GM23248 (cell line): Measurements from ENCODE around the gene ARID5B.

Experiments
- EZH2 ChIP-seq: fragments of 200-600 bp; sonication (generic); IDR thresholded peaks from 2 replicates; pipeline ENCODE4 v1.6.1; 2018; ENCODE audit warnings: antibody characterized with exemption, mild to moderate bottlenecking; ENCODE audit not compliant: insufficient read depth, poor library complexity, severe bottlenecking
- EZH2phosphoT487 ChIP-seq: fragments of 200-600 bp; sonication (generic); IDR thresholded peaks from 2 replicates; pipeline ENCODE4 v1.6.1; 2018; ENCODE audit warnings: antibody characterized with exemption, moderate library complexity, mild to moderate bottlenecking, low read depth; ENCODE audit not compliant: insufficient read depth

DNA sequence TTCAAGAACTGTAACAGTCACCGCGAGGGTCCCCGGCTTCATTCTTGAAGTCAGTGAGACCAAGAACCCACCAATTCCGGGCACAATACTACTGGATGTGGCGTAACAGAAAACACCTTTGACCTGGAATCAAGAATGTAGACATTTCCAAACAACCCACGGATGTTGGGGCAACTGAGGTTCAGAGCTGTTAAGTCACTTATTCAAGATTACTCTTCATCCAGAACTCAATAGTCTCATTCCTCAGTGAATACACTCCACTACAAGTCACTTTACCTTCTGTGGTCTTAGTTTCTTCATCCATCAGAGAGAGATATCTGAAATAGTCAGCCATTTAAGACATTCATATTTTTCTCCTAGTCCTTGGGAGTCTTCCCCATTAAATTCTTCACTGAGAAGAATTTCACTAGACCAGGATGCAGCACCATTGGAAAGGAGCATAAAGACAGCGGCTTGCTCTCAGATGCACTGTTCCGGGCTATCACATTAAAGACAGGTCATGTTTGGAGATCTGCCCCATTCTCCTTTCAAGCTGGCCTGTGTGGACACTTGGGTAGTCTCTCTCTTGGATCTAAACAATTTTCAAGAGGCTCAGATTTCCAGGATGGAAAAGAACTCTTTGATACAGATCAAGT lies 32.3 kb upstream of the ARID5B start:
- TF ChIP-seq EZH2phosphoT487 (no peak), EZH2 (no peak)
